AML-193 (cell line): Measurements from ENCODE around the gene OTUD4.
"Not testable (repeated sequence)": the region's sequence is repeated elsewhere in the genome, so short reads cannot be mapped to it uniquely, and the experiment has no call there.

ENCODE experiments used
- DNase-seq, 2 experiments: peaks; one replicate each; lab custom pipeline; 2025; lab: John Stamatoyannopoulos, UW

OTUD4 gene, protein sequence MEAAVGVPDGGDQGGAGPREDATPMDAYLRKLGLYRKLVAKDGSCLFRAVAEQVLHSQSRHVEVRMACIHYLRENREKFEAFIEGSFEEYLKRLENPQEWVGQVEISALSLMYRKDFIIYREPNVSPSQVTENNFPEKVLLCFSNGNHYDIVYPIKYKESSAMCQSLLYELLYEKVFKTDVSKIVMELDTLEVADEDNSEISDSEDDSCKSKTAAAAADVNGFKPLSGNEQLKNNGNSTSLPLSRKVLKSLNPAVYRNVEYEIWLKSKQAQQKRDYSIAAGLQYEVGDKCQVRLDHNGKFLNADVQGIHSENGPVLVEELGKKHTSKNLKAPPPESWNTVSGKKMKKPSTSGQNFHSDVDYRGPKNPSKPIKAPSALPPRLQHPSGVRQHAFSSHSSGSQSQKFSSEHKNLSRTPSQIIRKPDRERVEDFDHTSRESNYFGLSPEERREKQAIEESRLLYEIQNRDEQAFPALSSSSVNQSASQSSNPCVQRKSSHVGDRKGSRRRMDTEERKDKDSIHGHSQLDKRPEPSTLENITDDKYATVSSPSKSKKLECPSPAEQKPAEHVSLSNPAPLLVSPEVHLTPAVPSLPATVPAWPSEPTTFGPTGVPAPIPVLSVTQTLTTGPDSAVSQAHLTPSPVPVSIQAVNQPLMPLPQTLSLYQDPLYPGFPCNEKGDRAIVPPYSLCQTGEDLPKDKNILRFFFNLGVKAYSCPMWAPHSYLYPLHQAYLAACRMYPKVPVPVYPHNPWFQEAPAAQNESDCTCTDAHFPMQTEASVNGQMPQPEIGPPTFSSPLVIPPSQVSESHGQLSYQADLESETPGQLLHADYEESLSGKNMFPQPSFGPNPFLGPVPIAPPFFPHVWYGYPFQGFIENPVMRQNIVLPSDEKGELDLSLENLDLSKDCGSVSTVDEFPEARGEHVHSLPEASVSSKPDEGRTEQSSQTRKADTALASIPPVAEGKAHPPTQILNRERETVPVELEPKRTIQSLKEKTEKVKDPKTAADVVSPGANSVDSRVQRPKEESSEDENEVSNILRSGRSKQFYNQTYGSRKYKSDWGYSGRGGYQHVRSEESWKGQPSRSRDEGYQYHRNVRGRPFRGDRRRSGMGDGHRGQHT

DNA sequence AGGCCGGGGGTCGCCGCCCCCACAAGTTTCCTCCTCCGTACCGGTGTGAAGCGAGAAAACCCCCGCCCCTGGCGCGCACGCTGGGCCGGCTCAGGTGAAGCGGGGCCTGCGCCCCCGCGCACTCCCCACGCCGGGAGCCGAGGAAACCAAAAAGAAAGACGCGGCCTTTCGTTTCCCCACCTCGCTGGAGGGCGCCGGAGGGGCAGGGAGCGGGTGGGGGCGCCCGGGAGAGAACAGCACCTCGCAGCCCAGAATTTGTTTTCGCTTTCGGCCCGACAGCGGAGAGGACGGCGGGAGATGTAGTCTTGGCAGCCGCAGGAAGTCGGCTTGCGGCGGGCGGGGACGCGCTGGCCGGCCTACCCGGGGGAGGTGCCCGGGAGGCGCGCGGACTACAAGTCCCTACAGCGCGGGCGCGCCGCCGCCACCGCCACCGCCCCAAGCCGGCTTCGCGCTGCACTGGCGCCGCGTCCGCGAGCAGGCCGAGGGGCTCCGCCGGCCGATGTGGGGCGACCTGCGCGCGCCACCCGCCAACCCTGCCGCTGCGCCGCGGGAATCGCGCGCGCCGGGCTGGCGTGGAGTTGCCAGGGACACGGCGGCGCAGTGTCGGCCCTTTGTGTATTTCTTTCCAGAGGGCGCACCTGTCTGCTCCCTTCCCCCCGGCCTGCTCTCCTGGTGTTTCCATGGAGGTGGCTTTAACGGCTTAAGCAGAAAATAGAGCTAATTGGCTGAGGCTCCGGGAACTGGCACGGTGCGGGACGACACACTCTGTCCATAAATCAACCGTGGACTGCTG is at the start of gene OTUD4:
Gene OTUD4 (minus strand): TSS at position 292 of the 793 bp plus-strand sequence. CDS start 616 bp downstream, outside the sequence.
- peak; percentile 87 to 90 for DNase-seq

DNA sequence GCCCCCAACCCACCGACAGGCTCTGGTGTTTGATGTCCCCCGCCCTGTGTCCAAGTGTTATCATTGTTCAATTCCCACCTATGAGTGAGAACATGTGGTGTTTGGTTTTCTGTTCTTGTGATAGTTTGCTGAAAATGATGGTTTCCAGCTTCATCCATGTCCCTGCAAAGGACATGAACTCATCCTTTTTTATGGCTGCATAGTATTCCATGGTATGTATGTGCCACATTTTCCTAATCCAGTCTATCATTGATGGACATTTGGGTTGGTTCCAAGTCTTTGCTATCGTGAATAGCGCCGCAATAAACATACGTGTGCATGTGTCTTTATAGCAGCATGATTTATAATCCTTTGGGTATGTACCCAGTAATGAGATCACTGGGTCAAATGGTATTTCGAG is 42.8 kb upstream of the OTUD4 start:
- not testable (repeated sequence) for DNase-seq

DNA sequence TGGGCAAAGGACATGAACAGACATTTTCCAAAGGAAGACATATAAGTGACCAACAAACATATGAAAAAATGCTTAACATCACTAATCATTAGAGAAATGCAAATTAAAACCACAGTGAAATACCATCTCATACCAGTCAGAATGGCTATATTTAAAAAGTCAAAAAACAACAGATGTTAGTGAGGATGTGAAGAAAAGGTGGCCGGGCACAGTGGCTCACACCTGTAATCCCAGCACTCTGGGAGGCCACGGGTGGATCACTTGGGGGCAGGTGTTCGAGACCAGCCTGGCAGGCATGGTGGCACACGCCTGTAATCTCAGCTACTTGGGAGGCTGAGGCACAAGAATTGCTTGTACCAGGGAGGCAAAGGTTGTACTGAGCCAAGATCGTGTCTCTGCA is 41.1 kb upstream of the OTUD4 start:
- not testable (repeated sequence) for DNase-seq

DNA sequence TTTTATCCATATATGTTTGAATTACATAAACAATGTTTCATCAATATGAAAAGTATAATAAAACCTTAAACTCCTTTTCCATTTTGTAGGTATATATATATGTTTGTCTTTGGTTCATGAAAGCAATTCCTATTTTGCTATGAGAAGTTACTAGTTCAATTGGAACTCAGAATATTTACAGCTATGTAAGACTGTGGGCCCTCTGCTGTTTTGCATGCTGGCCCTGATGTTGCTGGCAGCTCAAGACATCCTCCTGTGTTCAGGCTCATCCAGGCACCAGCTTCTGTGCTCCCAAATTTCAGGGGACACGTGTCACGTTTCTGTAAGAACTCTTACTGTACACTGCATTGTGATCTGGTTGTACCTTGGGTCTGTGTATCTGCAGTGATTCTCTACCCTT is 38.7 kb upstream of the OTUD4 start:
- no peak for DNase-seq

DNA sequence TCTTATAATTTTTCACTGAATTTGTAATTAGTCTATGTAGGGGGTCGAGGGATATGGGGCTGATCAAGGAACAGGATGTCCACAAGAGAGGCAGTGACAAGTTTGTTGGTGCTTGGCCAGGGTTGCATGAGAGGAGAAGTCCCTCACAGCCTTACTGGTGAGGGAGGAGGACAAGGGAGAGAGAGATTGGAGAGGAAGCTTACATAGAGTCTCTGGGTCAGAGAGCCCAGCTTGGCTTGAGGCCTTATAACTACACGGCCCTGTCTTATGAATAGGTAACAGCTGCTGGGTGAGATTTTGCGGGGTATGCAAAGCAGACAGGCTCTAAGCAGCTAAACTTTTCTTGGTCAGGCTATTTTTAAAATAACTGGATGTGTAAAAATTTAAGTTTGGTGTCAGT is 37.9 kb upstream of the OTUD4 start:
- DNase-seq: no peak

DNA sequence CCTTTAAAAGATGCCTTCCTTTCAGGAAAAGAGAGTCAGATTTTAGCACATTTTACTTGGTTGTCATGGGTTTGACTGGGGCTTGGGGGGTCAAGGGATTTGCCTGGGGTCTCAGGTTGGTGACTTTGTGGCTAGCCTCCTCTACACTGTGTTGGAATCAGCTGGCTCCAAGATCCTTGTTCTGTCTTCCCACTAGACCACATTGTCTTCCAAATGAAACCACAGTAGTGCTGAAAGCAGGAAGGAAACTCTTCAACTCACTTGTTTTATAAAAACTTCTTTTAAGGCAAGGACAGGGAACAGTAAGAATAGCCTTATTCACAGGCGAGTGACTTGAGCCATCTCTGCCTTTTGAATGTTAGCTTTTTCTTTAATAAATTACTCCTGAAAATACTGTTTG is 37.0 kb upstream of the OTUD4 start:
- no peak for DNase-seq

DNA sequence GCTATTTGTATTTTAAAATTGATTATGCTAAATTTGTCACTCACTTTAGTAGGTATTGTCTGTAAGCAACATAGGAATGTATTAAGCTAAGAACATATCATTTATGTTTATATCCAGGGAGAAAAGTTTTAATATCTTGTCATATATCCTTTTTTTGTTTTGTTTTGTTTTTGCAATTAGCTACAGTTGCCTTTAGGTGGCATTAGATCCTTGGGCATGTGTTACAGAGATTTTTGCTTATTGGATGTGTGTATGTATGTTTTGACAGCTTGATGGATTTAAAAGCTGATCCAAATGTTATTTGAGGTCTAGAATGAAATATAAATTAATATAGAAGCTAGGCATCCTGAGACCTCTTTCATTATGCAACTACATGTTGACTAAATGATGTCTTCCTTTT is 36.1 kb upstream of the OTUD4 start:
- peak; percentile 7 to 28 for DNase-seq

DNA sequence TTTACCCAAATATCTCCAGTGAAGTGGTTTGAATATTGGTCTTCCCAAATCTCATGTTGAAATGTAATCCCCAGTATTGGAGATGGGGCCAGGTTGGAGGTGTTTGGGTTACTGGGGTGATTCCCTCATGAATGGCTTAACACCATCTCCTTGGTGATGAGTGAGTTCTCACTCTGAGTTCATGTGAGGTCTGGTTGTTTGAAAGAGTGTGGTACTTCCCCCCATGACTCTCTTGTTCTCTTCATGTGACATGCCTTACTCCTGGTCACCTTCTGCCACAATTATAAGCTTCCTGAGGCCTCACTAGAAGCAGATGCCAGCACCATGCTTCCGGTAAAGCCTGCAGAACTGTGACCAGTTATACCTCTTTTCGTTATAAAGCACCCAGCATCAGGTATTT is 32.9 kb upstream of the OTUD4 start:
- DNase-seq: no peak

DNA sequence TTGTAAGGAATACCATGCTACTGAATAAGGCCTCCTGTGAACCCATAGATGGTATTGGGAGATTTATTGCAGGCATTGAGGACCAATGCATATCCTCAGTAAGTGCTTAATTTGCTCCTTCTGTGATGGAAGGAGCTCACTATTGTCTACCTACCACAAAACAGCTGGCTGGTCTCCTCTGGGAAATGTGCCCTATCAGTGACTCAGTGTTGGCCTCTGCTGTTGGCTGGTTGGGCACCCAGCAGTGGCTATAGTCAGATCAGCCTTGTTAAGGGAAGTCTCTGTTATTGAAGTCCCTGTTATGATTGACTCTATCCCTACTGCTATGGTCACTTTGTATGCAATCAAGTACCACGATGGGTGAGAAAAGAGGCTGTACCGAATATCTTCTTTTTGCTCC is 27.5 kb upstream of the OTUD4 start:
- DNase-seq: no peak

DNA sequence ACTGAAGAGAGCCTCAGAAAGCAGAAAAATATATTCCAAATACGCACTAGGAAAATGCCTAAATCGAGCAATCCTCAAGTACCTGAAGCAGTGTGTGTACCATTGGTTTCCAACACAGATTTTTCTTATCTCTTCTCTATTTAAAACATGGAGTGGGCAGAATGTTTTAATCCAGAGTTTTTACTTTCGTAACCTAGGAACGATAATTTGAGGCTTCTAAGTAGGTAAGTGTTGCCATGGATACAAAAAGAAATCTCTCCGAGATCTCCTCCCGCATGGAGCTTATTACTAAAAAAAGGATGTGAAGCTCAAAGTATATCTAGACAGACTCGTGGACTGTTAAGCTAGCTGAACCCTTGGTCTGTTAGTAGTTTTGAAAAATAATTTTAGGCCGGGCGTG is 23.0 kb upstream of the OTUD4 start:
- no peak for DNase-seq

DNA sequence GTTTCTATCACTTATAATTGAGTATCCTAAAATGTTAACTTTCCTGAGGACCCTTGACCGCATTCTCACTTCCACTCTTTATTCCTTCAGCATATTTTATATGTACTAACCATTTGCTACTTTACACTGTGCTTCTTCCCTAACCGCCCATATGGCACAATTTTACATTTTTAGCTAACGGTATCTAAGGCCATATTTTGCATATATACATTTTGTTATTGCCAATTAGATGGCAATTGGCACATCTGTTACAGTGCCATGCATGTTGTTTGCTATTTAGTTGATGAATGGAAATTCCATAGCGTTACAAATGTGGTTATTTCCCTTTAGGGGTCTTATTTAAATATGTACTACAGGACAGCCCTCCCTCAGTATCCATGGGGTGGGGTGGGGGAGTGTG is 20.0 kb upstream of the OTUD4 start:
- DNase-seq: no peak

DNA sequence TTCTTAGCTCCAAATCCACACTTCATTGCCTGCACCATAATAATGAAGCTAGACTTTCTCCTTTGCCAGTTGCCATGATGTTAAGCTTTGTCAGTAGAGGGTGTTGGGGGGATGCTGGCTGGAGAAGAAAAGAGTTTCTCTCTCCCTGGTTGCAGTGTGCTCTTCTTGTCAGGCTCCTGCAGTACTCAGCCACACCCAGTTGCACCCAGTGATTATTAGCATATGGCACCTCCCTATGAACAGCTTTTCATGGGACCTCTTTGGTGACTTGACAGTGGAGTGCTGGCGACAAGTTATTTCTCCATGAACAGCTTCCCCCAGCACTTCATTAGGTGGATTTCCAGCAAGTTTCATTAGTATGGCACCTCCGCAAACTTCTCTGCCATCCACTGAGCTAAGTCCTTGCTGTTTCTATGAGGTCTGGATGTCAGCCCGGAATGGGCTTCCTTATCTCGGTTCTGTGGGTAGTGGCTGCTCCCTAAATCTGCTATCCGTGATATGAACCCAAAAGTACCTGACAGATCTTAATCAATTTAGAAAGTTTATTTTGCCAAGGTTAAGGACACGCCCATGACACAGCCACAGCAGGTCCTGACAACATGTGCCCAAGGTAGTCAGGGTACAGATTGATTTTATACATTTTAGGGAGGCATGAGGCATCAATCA is 18.8 kb upstream of the OTUD4 start:
- DNase-seq: no peak

DNA sequence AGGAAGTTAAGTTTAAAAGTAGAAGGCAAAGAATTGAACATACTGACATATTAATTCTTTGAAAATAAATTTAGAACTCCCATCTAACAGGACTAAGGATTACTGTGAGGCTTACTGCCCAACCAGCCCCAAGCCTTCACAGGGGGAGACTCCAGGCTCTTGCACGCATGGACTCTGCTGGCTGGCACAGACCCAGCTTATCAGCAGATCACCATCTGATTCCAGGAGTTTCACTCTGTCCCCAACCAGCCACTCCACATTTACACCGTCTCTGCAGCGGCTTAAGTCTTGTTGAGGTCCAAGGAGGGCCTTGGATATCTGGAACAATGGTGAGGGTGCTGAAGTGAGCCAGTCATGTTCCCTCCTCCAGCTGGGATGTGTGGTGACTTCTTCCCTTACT is 16.4 kb upstream of the OTUD4 start:
- no peak for DNase-seq

DNA sequence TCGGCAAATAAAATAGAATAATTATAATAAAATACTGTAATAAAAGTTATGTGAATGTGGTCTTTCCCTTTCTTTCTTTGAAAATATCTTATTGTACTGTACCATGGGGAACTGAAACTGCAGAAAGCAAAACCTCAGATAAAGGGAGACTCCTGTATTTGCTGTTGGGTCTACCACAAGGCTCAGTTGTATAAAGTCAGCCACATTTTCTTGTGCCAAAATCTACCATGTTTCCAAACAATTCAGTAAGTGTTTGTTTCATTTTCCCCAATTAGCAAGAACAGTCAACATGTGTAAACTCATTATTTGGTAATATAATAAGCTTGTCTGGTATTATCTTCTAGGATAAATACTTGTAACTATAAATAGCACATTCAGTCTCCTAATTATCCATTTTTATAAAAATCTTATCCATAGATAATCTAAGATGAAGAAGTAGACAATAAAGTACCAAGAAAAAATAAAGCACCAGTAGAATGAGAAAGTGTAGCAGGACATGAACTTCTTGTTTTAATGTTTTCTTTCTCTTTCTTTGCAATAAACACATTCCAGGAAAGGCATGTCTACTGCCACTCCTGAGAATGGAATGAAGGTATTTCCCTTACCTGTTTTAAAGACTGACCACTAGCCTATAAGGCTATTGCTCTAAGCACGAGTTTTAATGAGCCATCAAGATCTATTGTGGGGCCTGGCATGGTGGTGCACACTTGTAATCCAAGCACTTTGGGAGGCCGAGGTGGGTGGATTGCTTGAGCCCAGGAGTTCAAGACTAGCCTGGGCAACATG is 15.0 kb upstream of the OTUD4 start:
- DNase-seq: no peak

DNA sequence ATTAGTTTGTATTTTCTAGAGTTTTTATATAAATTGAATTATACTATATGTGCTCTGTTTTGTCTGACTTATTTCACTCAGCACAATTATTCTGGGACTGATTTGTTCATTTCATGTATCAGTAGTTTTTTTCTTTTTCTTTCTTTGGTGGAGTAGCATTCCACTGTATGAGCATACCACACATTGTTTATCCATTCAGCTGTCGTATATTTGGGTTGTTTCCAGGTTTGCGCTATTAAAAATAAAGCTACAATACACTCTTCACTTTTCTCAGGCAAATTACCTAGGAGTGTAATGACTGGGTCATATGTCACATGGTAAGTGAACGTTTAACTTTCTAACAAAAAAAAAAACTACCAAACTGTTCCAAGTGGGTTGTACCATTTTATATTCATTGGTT is 9.6 kb upstream of the OTUD4 start:
- DNase-seq: no peak

DNA sequence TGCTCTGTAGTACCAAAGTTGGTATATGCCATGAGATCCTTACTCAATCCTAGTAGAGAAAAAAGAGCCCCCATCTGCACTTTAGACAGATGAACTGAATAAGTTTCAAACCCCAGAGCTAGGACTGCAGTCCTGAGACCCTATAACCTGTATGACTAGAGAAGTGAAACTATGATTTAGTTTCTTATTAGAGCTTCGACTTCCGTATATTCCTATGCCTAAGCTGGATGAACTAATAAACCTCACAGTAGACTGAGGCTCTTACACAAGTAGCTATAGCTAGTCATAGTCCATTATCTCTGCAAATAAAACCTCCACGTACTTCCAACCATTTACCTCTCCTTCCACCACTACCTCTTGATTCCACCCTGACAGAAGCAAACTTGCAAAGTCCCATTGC is 6.3 kb upstream of the OTUD4 start:
- no peak for DNase-seq

DNA sequence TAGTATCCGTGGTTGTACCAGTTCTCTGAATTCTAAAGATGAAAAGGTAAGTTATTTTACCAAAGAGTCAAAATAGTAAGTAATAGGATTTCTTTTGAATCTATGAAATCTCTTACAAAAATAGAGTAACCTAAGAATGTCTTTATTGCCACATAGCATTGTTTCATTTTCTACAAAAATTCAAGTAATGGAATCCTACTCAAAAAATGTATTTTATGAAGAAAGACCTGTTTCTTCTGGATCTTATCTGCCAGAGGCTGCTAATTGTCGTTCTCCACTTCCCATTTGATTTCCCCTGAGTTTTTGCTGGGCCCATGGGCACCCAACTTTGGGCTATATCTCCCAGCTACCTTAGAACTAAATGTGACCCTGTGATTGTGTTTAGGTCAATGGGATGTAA is 3.2 kb upstream of the OTUD4 start:
- DNase-seq: no peak

DNA sequence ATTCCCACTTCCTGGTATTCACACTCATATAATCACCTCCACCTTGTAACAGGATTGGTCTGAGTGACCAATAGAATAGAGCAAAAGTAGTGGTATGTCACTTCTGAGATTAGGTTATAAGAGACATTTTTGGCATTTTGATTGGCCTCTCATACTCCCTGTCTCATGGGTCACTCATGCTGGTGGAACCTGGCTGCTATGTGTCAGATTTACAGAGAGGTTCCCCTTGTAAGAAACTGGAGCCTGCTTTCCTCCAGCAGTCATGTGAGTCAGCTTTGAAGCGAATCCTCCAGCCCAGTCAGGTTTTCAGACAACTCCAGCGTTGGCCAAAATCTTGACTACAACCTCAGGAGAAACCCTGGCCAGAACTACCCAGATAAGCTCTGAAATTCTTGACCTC is 2.6 kb upstream of the OTUD4 start:
- no peak for DNase-seq

DNA sequence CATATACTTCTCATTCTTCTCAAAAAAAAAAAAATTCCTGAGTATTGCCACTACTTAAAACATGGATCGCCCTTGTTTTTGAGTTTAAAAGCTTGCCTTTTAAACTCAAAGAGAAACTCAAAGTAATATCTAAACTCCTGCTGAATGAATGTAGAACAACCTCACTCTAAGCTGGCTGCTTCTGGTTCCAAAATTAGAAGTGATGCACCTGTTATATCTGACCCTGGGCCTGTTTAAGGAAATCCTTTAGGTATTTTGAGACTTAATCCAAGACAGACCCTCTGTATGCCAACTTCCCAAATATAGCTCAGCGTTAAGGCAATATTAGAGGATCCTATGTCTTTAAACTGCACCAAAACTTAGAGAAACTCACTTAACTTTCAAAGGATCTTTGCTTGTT is 1.8 kb upstream of the OTUD4 start:
- DNase-seq: no peak

DNA sequence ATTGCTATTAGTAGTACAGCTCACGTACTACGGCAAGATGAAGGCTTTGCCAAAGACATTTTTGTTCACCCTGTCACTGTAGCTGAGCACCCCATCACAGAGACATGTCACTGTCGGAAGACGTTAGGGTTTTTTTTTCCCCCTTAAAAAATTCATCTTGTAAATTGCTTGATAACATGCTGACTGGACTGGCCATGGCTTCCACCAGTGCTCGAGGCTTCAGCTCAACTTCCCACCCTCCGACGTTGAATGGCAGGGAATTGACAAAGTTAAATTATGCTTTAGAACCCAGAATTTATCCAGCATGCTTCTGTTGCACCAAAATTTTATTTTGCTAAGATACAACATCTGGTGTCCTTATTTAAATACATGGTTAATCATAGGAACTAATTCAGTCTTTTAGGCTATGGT is 707 bp upstream of the OTUD4 start:
- no peak for DNase-seq
